NCI-H128 (cell line): Measurements from ENCODE around the gene PDE4D.
"Not testable (repeated sequence)": the region's sequence is repeated elsewhere in the genome, so short reads cannot be mapped to it uniquely, and the experiment has no call there.

ENCODE experiments used
- DNase-seq: peaks from one replicate; lab custom pipeline; 2025; ENCODE audit not compliant: unreplicated experiment; lab: John Stamatoyannopoulos, UW

PDE4D gene

GRCh38 chr5:58963821-58964220, 929.7 kb downstream of the PDE4D start:
- DNase-seq, result no peak

GRCh38 chr5:58963361-58963760, 930.2 kb downstream of the PDE4D start:
- no peak for DNase-seq

- DNase-seq, result no peak
Measured at GRCh38 chr5:58961631-58962280, 931.8 kb downstream of the PDE4D start.

GRCh38 chr5:58958701-58959100, 934.8 kb downstream of the PDE4D start:
- DNase-seq, result no peak

GRCh38 chr5:58953218-58953617, 940.3 kb downstream of the PDE4D start:
- DNase-seq, result not testable (repeated sequence)

- no peak for DNase-seq
Measured at GRCh38 chr5:58950224-58950623, 943.3 kb downstream of the PDE4D start.

- DNase-seq, result no peak
Measured at GRCh38 chr5:58946230-58946629, 947.3 kb downstream of the PDE4D start.

GRCh38 chr5:58944221-58944620, 949.3 kb downstream of the PDE4D start:
- no peak for DNase-seq

GRCh38 chr5:58940446-58940845, 953.1 kb downstream of the PDE4D start:
- no peak for DNase-seq

- no peak for DNase-seq
Measured at GRCh38 chr5:58939664-58940063, 953.9 kb downstream of the PDE4D start.

- no peak for DNase-seq
Measured at GRCh38 chr5:58938563-58939424, 954.7 kb downstream of the PDE4D start.

GRCh38 chr5:58937031-58937681, 956.4 kb downstream of the PDE4D start:
- no peak for DNase-seq

GRCh38 chr5:58934629-58935097, 958.9 kb downstream of the PDE4D start:
- no peak for DNase-seq

- DNase-seq, result no peak
Measured at GRCh38 chr5:58933891-58934628, 959.5 kb downstream of the PDE4D start.

- DNase-seq, result no peak
Measured at GRCh38 chr5:58932057-58932612, 961.4 kb downstream of the PDE4D start.

- DNase-seq, result no peak
Measured at GRCh38 chr5:58930520-58930919, 963.0 kb downstream of the PDE4D start.

- no peak for DNase-seq
Measured at GRCh38 chr5:58929726-58930125, 963.8 kb downstream of the PDE4D start.

GRCh38 chr5:58927938-58928337, 965.6 kb downstream of the PDE4D start:
- DNase-seq, result no peak

- DNase-seq, result no peak
Measured at GRCh38 chr5:58927181-58927580, 966.3 kb downstream of the PDE4D start.

GRCh38 chr5:58926541-58926935, 967.0 kb downstream of the PDE4D start:
- DNase-seq, result no peak
